MG63 (cell line): ENCODE measurements around the gene KL. TPM values are rescaled to one million over a fixed set of nuclear protein-coding genes. Genes with fewer than 3 reads are reported as not detected.

Experiments used
- DNase-seq: peaks from one replicate; pipeline ENCODE4 v3.0.0-alpha.2; 2020
- H3K27me3 ChIP-seq: fragments of 250-450 bp; sonication (Bioruptor Pico); 2 replicates; pipeline ENCODE4 v1.5.1; 2020; ENCODE audit warnings: mild to moderate bottlenecking, moderate library complexity
- H3K36me3 ChIP-seq: fragments of 250-450 bp; sonication (Bioruptor Pico); 2 replicates; pipeline ENCODE4 v1.5.1; 2020; ENCODE audit warnings: mild to moderate bottlenecking, moderate library complexity
- H3K4me3 ChIP-seq: fragments of 250-450 bp; sonication (Bioruptor Pico); 2 replicates; pipeline ENCODE4 v1.5.1; 2020; ENCODE audit warnings: mild to moderate bottlenecking, moderate library complexity
- H3K9me3 ChIP-seq: fragments of 250-450 bp; sonication (Bioruptor Pico); 2 replicates; pipeline ENCODE4 v1.5.1; 2020; ENCODE audit warnings: mild to moderate bottlenecking, moderate library complexity
- total RNA-seq: library from RNA; depleted of rRNA; stranded (reverse); fragments of >200 nt; shearing (Covaris generic); gene quantifications from 2 replicates; pipeline ENCODE4 v1.2.3, GENCODE V29; 2014; ENCODE audit warnings: low replicate concordance

The KL gene
- total RNA-seq, 1 experiment from 2014 or later, result 0.59 TPM

DNA sequence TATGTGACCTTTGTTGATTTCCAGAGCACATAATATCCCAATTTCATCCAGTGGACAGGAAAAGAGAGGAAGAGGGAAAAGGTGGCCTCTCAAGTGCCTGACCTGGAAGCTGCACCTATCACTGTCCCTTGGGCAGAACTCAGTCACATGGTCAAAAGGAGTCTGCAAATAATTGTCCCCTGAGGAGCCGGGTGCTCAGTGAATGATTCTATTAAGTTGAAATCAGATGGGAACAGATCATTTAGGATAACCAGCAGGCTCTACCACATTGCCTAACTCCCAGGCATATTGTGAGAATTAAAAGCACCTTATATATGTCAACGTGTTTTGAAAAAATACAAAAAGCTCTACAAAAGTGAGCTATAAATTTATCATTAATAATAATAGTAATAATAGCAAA lies 6.8 kb downstream of the KL start:
- H3K4me3 ChIP-seq, result no peak overlapping the region
- H3K36me3 ChIP-seq, result no peaks in the 10 kb centered on the region
- H3K27me3 ChIP-seq, result no peaks in the 10 kb centered on the region
- H3K9me3 ChIP-seq, result no peaks in the 10 kb centered on the region
- DNase-seq, result no peak

DNA sequence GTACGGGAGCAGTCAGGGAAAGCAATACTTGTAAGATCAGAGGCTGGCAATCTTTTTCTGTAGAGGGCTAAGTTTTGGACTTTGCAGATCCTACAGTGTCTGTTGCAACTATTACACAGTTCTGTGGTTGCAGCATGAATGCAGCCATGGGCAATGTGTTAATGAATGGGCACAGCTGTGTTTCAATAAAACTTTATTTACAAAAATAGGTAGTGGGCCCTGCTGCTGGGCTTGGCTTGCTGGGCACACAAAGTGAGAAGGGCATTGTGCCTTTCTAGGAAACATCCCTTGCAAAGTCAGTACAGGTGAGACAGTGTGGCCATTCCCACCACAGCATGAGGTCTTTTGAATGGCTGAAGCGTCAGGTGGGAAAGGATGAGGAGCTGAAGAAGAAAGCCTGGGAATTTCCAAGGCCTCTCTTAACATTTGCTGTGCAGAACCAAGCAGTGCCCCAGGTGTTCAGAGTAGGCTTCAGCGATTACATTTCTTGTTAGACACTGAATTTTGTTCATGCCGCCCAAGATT lies 9.1 kb downstream of the KL start:
- no peaks in the 10 kb centered on the region for H3K9me3 ChIP-seq
- H3K4me3 ChIP-seq, result no peak overlapping the region
- DNase-seq, result no peak
- H3K36me3 ChIP-seq, result no peaks in the 10 kb centered on the region
- H3K27me3 ChIP-seq, result no peaks in the 10 kb centered on the region

DNA sequence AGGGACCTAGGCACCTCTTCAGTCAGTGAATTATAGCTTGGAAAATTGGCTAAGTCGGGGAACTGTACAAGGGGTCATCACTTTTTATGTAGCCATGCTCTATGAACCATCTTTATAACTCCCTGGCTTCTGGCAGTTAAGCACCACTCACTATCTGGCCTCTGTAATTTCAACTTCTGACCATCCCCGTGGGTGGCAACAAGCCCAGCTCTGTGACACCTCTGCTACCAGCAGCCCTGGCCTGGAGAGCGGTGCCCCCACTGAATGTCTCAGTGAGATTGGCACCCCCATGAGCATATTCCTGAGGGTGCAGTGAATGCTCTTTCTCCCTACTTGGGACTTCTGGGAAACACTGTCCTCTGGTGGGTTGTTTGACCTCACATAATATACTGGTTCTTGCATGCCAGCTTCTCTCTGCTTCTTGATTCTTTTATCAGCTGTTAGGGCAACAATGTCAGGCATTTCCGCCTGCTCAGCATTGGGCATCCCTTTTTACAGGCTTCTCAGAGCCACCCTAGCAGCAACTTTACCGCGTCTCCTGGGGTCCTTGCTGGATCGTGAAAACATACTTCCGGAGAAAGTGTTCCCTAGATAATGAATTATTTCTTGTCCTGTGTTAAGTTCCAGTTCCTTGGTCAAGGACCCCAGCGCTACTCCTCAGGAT lies 10.4 kb downstream of the KL start:
- H3K27me3 ChIP-seq, result no peaks in the 10 kb centered on the region
- no peaks in the 10 kb centered on the region for H3K9me3 ChIP-seq
- no peaks in the 10 kb centered on the region for H3K36me3 ChIP-seq
- DNase-seq, result no peak
- H3K4me3 ChIP-seq, result no peak overlapping the region

- no peak for DNase-seq
- Histone ChIP-seq H3K9me3 (no peaks in the 10 kb centered on the region), H3K36me3 (no peaks in the 10 kb centered on the region)
Measured at GRCh38 chr13:33028620-33029019, 12.4 kb downstream of the KL start.

GRCh38 chr13:33031277-33031676 lies 15.1 kb downstream of the KL start:
- H3K9me3 ChIP-seq, result no peaks in the 10 kb centered on the region
- DNase-seq, result no peak
- H3K4me3 ChIP-seq, result no peak overlapping the region
- H3K27me3 ChIP-seq, result no peaks in the 10 kb centered on the region
- no peaks in the 10 kb centered on the region for H3K36me3 ChIP-seq

More at GRCh38 chr13:33028620-33029019, 12.4 kb downstream of the KL start:
- H3K4me3 ChIP-seq, result no peak overlapping the region
- no peaks in the 10 kb centered on the region for H3K27me3 ChIP-seq

DNA sequence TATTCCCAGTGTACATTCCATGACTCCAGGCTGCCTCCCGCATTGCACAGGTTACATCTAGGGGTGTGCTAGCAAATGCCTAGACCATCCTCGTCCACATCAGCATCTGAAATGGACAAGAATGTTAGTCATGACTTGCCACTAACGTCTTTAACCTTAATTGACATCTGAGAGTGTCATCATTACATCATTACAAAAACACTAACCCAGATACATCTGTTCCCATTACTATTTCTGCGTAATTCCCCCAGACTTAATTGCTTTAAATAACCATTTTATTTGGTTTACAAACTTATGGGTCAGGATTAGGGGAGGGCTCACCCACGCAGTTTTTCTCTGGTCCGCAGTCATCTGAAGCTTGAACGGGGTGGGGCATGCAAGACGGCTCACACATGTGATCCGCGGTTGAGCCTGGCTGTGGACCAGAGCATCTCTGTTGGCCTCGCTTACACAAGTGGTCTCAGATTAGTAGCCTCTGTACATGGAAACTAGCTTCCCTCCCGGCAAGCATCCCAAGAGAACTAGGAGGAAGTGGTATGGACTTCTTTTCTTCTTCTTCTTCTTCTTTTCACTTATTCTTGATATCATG lies 15.9 kb downstream of the KL start:
- H3K4me3 ChIP-seq, result no peak overlapping the region
- no peaks in the 10 kb centered on the region for H3K27me3 ChIP-seq
- DNase-seq, result no peak
- H3K36me3 ChIP-seq, result no peaks in the 10 kb centered on the region
- no peaks in the 10 kb centered on the region for H3K9me3 ChIP-seq

- Histone ChIP-seq H3K9me3 (no peaks in the 10 kb centered on the region), H3K36me3 (no peaks in the 10 kb centered on the region), H3K27me3 (no peaks in the 10 kb centered on the region), H3K4me3 (no peak overlapping the region)
- DNase-seq, result no peak
Measured at GRCh38 chr13:33033051-33033812, 17.0 kb downstream of the KL start.

DNA sequence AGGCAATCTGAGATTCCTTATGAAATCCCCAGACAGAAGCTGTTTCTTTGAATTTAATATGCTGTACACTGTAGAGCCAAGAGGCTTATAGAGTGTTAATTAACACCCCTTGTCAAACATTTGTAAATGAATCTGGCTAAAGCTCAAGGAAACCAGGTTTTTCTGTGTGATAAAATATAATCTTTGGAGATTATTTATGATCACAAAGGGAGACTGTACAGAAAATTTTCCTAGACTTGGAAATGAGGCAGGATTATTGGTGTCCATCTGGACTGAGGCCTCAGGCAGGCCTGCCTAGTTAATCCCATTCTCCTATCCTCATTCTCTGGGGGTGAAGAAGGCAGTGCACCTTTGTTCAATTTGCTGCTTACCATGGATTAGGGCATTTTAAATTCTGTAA lies 17.8 kb downstream of the KL start:
- Histone ChIP-seq H3K9me3 (no peaks in the 10 kb centered on the region), H3K36me3 (no peaks in the 10 kb centered on the region), H3K27me3 (no peaks in the 10 kb centered on the region), H3K4me3 (no peak overlapping the region)
- DNase-seq, result no peak

GRCh38 chr13:33034882-33035520 lies 18.8 kb downstream of the KL start:
- no peaks in the 10 kb centered on the region for H3K27me3 ChIP-seq
- H3K36me3 ChIP-seq, result no peaks in the 10 kb centered on the region
- H3K4me3 ChIP-seq, result no peak overlapping the region
- no peaks in the 10 kb centered on the region for H3K9me3 ChIP-seq
- DNase-seq, result no peak

- no peak overlapping the region for H3K4me3 ChIP-seq
- H3K36me3 ChIP-seq, result no peaks in the 10 kb centered on the region
- DNase-seq, result no peak
- no peaks in the 10 kb centered on the region for H3K9me3 ChIP-seq
- H3K27me3 ChIP-seq, result no peaks in the 10 kb centered on the region
Measured at GRCh38 chr13:33037673-33038072, 21.4 kb downstream of the KL start.

DNA sequence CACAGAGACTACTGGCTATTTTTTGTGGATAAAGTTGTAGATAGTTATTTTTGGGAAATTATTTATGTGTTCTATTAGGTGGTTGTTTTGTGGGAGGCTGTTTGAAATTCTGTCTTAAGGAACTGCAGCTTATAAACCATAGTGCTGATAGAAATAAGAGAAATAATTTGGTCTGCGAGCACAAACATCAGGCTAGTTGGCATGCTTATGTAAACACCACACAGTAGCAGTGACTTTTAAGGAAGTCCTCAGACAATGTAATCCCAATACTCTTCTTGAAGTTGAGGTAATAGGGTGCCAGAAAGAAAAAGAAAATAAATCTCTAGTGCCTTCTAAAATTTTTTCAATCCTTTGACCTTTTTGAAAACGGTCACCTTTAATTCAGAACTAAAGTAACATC lies 23.9 kb downstream of the KL start:
- DNase-seq, result no peak
- Histone ChIP-seq H3K4me3 (no peak overlapping the region), H3K27me3 (no peaks in the 10 kb centered on the region), H3K36me3 (no peaks in the 10 kb centered on the region), H3K9me3 (no peaks in the 10 kb centered on the region)

- DNase-seq, result no peak
- H3K27me3 ChIP-seq, result no peaks in the 10 kb centered on the region
- no peak overlapping the region for H3K4me3 ChIP-seq
- H3K9me3 ChIP-seq, result no peaks in the 10 kb centered on the region
- no peaks in the 10 kb centered on the region for H3K36me3 ChIP-seq
Measured at GRCh38 chr13:33045851-33046592, 29.8 kb downstream of the KL start.

- DNase-seq, result no peak
- Histone ChIP-seq H3K9me3 (no peaks in the 10 kb centered on the region; the same call in 1 of the 2 replicates), H3K4me3 (no peak overlapping the region), H3K27me3 (no peaks in the 10 kb centered on the region), H3K36me3 (no peaks in the 10 kb centered on the region)
Measured at GRCh38 chr13:33050161-33050560, 33.9 kb downstream of the KL start.

GRCh38 chr13:33051632-33052031 lies 35.4 kb downstream of the KL start:
- Histone ChIP-seq H3K9me3 (no peaks in the 10 kb centered on the region; the same call in 1 of the 2 replicates), H3K36me3 (no peaks in the 10 kb centered on the region), H3K4me3 (no peak overlapping the region), H3K27me3 (no peaks in the 10 kb centered on the region)
- DNase-seq, result no peak

GRCh38 chr13:33052506-33053280 lies 36.5 kb downstream of the KL start:
- Histone ChIP-seq H3K9me3 (no peaks in the 10 kb centered on the region; the same call in 1 of the 2 replicates), H3K27me3 (no peaks in the 10 kb centered on the region), H3K4me3 (peak overlapping the region; percentile 11), H3K36me3 (no peaks in the 10 kb centered on the region)
- peak; percentile 10 for DNase-seq
